HG02763 (cell line): ENCODE data around the gene NBEA.

Experiments used
- ATAC-seq: cut with Tn5 transposase; IDR thresholded peaks from one replicate; pipeline ENCODE4 v1.9.1; 2021; ENCODE audit warnings: mild to moderate bottlenecking, moderate library complexity; ENCODE audit not compliant: unreplicated experiment

The NBEA gene

DNA sequence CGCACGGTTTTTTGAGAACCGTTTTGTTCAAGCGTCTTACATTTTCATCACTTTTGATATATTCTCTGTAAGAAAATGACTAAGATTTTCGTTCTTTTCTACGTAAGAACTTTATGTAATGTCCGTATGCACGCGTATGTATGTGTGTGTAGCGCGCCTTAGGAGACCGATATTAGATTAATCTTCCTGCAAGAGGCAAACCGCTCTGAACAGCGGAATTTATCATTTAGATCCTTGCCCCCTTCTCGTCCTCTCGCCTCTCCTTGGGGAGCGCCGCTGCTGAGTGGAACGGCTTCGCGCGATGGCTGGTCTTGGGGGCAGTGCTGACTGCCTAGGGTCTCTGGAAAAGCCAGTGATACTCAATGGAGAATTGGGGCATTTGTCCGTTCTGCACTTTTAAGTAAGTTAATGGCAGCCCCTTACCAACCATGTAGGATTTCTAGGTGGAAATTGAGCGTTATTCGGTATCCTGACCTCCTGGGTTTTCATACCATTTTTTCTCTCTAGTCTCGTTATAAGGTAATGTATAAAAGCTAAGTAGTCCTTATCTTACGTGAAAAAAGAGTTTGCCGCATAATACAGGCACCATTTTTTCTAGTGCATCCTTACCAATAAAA is 529.7 kb downstream of the NBEA start:
- ATAC-seq: no peak

DNA sequence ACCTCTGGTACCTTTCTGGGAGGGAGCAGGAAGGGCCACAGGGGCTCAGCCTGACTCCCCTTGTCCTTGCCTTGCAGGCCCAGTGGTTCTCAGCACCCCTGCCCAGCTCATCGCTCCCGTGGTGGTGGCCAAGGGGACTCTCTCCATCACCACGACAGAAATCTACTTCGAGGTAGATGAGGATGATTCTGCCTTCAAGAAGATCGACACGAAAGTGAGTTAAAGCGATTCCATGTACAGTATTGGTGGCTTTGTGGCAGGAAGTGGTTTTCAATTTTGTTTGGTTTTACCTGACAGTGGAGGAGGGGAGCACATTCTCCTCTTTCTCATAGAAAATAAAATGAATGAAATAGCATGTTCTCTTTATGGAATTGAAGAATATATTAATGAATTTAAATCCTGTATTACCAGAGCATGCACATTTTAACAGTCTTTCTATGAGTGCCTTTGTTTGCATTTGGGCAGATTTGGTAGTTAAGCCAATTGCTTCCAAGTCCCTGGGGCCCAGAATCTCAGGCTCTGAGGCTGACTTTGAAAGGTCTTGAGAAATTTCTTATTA is 530.3 kb downstream of the NBEA start:
- ATAC-seq: no peak

DNA sequence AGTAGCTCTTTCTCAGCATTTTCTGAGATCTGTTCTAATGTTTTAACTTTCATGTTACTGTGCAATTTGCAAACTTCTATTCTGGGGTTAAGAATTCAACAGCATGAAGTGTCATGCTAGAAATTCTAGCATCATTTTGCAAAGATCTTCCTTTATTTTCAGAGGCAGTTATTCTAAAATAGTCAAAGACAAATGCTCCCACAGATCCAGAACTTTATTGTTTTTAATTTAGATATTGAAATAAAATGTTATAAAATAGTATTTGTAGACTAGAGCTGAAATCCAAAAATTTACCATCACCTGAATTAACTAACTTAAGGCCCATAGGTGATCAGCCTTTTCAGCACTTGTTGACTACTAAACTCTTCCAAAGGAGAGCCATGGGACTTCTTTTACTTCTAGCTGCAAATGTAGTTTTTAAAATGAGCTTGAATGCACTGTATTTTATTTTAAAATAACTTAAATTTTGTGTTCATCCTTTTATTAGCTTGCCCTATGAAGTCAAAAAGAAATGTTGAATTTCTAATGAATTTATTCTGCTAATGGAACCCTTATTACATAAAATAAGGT is 531.2 kb downstream of the NBEA start:
- ATAC-seq: no peak

DNA sequence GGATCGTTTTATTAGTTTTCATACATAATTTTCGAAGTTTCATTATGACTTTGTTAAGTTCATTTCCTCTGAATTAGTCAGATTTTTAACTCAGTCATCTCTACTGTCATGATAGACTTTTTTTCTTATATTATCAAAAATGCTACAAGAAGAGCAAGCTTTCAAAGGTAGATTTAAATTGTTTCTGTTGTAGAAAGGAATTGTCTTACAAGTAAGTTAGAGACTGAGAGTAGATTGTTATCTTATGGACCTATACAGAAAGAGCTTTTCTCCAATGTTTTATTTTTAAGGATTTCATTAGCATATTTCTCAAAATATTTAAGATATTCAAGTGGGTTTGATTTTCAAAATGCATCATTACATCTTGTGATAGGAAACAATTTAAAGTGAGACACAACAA is 531.7 kb downstream of the NBEA start:
- no peak for ATAC-seq

DNA sequence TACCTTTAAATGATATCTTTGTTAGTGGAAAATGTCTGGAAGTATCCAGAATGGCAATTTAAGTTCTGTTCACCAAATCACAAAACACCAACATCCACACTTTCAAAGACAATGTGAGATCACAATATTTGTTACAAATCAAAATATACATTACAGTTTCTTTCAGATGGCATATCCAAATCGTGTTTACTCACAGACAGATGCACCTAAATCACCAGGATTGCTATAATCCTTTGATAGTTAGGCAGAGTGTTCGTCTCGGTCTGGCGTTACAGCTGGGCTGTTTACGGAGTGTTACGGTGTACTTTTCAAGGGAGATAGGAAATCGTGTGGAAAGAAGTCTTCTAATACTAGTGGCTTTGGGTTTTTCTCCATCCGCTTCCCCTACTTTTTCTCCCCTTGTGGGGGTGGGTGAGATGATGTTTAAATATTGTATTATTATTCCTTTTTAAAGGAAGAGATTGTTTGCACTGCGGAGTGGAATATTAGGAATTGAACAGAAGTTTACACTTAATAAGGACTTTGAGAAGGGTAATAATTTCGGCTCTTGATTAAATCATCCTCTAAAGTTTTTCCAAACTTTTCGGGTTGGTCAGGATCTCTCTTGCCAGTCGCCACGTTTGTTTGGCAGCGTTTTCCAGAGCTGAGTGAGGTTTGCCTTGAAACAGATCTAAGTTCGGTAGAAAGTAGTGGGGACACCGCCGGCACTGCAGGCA is 532.6 kb downstream of the NBEA start:
- ATAC-seq: no peak

DNA sequence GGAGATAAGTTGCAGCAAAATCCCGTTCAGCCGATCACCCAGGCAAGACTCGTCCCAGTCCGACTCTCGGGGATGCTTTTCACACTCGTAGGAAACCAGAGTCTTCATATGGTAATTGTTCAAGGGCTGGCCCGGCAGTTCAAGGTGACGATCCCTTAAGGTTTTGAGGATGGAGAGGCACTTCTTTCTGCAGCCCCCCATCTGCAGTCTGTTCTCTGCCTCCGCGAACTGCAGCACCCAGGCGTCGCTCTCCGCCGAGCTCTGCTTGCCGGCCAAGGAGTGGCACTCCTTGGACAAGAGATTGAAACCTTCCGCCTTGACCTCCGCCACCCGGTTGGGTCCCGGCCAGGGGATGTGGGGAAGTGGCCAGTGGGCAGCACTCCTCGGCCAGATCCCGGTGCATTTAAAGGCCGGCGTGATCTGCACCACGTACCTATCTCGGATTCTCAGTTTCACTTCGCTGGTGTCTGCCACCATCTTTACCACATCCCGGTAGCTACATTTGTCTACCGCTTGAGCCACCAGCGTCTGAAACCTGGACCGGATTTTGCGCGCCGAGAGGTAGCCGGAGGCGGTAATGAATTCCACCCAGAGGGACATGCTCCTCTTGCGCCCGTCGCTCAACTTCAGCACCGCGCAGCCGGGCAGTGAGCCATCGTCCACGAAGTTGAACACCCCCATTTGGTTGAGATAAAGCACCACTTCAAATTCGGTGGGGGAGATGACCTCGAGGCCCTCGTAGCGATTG is 533.3 kb downstream of the NBEA start:
- ATAC-seq: no peak

DNA sequence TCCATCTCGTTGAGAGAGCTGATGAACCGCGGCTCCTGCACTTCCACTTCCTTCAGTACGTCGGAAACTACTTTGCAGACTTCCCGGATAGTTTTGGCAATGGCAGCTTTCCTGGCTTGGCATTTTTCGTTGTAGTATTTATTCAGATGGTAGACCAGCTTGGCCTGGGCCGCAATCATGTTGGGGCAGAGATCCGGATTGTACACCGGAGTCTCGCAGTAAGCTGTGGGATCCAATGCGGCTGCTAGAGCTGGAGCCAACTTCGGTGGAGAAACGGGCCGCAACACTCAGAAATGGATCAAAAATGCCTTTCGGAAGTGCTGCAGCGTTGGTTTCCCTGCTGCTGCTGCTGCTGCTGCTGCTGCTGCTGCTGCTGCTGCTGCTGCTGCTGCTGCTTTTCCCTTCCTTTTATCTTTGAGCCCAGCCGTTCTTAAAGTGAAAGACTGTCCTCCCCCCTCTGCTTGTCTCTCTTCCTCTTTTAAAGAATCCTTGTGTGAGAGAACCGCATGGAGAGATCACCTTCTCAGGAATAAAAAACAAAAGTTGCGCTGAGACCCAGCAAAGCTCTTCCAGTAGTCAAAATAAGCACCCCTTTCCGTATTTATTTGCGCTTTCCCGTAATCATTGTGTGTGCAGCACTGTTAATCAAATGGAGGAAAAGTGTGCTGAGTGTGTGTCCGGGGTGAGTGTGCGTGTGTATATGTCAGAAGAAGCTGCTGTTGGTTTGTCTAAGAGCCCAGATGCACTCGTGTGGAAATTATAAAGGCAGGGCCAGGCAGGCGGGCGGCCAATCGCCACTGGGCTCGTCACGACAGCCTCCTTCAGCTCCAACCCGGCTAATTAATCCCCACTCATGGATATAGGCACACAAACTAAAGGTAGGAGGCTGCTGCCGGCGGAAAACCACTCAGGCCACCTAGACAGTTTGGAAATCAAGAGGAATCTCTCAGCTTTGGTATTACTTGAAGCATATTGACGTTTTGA is 534.2 kb downstream of the NBEA start, which contains the start of gene MAB21L1:
Gene MAB21L1 (minus strand): TSS at position 730 of the 984 bp plus-strand sequence. CDS start 551 bp downstream, at position 179.
- ATAC-seq: no peak

DNA sequence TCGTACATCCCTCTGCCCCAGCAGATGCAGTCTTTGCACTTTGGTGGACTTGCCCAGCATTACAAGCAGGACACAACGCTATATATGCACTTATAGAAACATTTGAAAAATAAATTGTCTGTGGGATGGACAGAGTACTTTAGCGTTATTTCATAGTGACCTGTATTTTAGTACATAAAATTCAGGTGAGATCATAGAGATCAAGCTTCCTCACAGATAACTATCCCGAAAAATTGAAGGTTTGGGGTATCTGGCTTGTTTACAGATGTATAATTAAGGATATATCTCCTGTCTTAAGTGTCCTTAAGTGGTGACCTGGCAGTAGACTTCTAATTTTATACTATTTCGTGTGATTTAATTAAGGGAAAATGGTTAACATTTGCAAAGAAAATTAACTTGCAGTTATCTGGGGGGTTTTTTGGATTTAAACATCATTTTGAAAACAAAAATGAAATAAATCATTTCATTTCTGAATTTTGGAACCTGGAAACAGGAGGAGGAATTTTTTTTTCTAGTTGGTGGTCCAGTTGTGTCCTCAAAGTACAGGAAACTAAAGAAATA is 535.4 kb downstream of the NBEA start:
- no peak for ATAC-seq

DNA sequence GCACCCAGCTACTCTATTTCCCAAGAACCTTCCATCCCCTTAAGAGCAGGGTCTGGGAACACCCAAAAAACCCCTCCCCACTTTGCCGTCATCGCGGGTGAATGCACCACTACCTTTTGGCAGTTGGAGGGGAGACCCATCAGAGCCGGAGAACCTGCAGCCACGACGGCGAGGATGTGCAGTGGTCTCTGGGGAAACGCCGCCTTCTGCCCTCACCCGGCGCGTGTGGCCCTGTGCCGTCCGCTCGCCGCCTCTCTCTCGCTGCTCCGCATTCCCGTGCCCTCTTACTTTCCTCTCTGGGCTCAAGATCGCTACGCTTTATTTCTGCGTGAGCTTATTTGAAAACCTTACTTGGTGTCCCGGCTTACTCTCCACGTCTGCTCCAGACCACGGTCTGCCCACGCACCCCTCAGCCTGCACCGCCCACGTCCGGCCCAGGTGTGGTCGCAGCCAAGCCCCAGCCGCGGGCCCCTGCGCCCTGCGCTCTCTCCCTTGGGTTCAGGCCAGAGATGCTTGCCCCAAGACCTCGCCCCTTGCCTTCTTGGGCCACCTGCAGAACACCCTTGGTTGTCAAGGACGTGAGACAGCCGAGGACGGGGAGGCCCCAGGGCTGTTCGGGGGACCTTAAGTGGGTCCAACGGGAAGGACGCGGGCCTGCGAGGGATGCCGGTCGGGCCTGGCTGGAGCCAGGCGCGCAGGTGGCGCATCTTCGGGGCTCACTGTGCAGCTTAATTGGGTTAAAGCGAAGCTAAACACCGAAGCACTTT is 536.4 kb downstream of the NBEA start:
- no peak for ATAC-seq

DNA sequence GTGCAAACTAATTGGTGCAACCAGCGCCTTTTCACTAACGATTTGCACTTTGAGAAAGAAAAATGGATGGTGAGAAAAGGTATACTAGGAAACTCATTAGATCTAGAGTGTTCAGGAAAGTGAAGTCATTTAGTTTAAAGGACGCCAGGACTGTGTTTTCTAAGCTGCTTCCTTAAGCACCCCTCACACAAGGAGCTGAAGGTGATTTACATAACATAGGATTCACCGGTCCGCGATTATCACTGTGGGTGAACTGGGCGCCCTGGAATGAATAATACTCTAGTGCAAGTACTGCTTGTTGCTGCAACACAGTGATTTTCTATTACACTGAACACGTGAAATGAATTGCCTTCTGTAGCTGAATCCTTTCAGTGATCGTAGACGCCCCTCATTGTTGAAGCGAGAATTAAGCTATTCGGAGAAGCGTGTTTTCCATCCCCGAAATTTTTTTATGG is 537.0 kb downstream of the NBEA start:
- ATAC-seq: no peak

DNA sequence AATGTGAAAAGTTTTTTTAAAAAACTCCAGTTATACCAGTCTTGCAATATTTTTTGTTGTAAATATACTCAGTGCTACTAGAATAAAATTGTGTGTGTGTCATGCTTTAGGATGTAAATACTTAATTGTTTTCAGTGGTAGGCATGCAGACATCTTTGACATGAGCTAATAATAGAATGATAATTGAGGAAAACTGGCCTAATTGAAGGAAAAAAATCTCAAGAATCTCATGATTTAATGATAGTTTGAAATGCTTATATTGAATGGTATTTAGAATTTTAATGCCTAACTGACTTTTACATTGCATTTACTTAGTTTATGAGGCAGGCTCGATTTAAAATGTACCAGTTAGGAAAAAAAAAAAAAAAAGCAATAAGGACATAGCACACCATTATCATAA is 537.6 kb downstream of the NBEA start:
- ATAC-seq: no peak

DNA sequence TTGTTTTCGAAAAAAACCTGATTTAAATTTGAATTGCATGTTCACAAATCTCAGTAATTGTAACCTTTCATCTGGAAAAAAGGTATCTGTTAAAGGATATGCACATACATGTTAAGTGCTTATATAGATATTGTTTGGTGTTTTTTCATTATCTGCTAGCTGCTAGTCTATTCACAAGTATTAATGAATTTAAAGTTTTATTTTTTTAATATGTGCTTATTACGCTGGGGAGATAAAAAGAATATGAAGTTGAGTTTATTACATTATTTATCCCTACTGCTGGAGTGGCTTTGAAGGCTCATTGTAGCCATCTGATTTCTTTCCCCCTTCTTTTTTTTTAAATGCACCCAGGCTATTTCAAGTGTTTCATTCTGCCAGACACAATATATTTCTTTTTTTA is 538.3 kb downstream of the NBEA start:
- no peak for ATAC-seq

DNA sequence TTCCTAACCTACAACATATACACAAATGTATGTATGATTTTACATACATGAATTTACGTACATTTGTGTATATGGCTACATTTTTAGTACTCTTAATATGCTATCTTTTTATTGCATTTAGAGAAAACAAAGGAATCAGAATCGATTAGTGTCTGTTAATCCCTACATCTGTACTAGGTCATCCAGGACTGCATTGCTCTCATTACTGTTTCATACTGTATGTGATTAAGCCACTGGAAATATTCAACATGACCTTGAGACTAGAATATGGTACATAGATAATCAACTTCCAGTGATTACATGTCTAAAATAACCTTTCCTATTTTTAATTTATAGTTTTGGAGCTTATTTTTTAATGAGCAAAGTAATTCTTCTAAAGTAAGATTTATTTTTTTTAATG is 539.7 kb downstream of the NBEA start:
- no peak for ATAC-seq

DNA sequence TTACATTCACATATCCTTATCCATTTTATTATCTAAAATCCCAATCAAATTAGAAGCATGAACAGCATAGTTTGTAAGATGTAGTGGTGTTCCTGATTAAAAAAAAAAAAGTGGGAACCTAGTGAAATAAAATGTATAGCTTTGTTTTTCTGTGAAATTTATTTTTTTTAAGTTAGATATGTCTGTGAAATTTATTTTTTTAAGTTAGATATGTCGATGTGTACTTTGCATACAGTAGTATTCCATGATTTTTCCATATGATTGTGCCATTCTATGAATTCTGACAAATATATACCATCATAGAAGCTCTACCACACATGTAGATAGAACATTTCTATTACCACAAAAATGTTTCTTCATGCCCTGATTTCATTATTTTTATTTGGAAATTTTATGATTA is 540.5 kb downstream of the NBEA start:
- no peak for ATAC-seq

DNA sequence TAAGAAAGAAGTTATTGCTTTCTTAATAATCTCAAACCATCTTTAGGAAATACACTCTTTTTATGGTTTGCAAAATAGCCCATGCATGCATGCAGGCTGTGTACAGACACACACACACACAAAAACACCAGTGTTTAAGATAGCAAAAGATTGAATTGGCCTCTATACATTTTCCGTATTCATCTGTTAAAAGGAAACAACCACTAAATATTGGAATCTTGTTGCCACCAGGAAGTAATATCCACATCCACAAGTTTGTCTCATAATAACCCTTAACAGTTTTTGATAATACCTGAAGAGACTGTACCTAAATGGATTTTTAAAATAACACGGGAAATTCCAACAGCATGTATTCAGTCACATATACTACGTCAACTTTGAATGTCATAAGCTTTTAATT is 541.7 kb downstream of the NBEA start:
- no peak for ATAC-seq

DNA sequence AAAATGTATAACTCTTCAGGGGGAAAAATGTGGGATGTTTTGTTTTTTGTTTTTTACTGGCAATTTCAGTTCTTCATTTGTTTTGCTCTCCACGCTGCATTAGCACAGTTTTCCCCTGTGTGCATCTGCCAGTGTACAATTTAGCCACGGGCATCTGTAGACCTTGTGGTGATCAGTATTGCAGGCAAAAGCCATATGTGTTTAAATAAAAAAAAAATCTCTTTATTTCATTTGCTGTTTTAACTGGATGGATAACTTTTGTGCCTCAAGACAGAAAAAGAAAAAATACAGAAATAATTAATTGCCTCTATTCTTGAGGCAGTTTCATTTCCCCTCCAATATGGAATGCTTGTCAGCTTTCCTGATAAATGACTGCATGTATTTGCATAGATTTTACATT is 542.3 kb downstream of the NBEA start:
- no peak for ATAC-seq

DNA sequence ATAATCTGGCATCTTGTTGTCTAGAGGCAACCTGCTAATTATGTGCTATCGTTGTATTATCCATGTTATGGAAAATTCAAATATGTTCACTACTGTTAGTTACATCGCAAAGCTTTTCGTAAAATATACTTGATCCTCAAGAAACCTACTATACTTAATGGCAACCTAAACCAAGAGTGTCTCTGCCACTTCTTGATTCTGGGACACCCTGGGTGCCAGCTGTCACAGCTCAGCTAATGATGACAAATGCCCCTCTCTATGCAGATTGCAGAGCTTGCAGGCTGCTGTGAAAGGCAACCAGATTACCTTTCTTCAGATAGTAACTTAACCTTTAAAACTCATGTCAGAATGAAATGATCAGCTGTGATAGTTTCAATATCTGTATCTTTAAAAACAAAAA is 543.4 kb downstream of the NBEA start:
- no peak for ATAC-seq

DNA sequence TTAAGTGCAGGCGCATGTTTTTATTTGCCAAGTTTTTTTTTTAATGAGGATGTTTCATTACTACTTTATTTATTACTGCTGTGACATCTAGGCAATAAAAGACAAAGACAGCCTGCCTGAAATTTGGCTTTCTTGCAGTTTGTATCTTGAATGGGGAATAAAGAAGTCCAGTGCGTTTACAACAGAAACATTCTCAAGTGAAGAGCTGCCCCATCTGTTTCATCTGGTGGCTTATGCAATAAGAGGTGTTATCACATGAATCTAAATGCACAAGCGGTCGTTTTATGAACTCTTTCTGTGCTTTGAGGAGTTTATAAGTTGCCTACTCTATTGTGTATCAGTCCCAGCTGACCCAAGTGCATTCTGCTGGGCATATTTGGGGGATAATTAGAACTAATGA is 547.0 kb downstream of the NBEA start:
- no peak for ATAC-seq

DNA sequence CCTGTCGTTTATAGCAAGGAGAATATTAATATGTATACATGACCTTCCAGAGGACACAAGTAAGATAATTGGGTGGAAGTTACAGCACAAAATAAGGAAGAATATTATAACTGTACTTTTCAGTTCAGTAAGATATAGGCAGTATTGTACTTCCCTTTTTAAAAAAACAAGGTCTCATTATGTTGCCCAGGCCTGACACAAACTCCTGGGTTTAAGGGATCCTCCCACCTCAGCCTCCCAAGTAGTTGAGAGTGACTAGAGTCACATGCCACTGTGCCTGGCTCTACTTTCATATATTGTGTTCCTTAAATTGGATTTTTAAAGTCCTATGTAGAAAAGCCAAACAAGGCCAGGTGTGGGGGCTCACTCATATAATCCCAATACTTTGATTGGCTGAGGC is 553.9 kb downstream of the NBEA start:
- ATAC-seq: no peak
